CD4-positive, alpha-beta T cell treated with Interleukin-21 for 1 hour (primary cell): ENCODE data around the gene FAM9C.
A peak's percentile ranks its signal among the peaks of the same experiment; 100 is the strongest.

Experiments used
- DNase-seq: peaks from one replicate; pipeline ENCODE4 v3.0.0-alpha.2; 2020

Gene FAM9C

DNA sequence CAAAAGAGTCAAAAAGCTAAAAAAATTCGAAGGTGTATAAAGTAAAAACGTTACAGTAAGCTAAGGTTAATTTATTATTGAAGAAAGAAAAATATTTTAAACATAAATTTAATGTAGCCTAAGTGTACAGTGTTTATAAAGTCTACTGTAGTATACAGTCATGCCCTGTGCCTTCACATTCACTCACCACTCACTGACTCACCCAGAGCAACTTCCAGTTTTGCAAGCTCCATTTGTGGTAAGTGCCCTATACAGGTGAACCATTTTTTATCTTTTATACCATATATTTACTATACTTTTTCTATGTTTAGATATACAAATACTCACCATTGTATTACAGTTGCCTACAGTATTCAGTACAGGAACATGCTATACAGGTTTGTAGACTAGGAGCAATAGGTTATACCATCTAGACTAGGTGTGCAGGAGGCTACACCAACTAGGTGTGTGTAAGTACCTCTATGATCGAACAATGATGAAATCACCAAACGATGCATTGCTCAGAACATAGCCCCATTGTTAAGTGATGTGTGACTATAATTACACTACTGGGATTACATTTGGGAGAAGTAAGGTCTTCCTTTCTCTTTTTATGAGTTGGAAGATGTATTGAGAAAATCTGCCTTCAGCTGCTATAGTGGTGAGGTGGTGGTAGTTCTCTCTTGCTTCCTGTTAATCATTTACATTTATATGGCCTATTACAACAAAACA, 42.3 kb downstream of the FAM9C start:
- peak; percentile 32 for DNase-seq

DNA sequence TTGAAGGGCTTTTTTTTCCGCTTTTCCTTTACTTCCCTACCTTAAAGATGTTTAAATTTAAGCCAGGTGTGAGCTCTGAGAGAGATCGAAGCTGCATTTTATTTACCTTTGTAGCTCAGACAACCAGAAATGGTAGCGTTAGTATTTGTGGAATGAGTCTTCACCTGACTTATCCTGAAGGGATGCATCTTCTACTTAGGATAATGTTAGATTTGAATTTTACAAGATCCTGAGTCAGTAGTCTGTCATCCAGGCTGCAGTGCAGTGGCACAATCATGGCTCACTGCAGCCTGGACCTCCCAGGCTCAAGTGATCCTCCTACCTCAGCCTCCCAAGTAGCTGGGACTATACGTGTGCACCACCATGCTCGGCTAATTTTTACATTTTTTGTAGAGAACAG, 43.3 kb downstream of the FAM9C start:
- no peak for DNase-seq

DNA sequence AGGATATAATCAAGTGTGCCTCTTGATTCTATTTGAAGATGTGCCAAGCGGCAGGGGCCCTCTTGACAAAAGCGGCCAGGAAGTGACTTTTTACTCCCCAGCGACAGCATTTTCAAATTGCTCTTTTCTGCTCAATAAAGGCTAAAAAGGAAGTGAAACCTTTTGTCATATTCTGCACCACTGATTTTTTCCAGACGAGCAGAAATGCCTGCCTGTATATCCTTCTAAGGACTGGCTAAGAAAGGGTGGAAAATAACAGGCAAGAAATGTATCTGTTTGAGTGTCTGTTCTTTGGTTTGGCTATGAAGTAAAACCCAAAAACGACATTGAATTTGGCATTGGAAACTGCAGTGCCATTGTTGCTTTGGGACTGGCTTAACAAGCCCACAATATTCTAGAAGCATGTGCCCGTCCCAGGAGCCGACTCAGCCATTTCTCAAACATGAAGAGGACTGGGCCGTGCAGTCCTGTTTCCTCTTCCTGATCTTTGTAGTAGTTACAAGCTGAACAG, 44.1 kb downstream of the FAM9C start:
- peak; percentile 60 for DNase-seq

DNA sequence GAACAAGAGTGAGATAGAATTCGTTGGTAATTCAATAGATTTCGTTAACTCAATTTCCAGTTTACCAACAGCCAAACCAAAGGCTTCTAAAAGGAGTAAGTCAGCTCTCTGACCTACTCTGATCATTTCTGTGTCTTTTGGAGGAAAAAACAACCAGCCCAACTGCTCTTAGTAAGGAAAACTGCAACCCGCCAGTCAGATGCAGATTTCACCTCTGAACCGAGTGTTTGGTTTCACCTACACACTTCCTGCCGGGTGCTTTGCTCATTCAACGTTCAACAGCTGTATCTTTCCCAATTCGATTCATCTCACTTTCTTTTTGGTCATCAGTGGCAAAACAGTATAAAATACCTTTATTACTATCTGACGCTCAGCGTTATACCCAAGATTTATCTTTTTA, 45.0 kb downstream of the FAM9C start:
- DNase-seq = peak; percentile 58

DNA sequence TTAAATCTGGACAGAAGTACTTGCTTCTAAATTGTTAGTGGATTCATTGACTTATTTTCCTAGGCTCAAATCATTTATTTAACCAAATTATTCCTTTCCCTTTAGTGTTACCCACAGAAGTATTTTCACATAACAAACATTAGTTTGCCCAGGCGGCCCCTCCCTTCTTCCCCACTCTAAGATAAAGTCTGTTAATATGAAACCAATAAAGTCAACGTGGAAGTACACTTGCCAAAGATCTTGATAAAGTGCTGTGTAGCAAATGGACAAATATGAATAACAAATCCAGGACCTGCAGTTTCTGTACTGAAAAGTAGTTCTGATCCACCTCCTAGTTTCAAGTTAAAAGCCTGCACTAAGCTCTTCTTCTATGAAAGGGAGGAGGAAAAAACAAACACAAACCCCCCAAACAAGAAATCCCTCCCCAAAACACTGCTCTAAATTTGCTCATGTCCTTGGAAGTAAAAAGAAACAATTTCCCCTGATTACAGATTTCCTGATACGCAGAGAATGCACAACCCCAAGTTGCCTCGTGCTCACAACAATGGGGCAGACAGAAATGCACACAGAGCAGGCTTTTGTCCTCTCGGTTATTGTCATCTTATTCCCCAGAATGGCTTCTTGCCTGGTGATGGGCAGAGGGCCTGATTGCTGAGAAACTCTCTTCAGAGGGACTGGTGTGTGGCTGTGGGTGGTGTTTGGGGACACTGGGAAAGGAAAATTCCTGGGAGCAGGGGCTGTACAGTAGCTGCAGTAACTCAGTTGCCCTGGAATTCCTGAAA, 46.3 kb downstream of the FAM9C start:
- no peak for DNase-seq

DNA sequence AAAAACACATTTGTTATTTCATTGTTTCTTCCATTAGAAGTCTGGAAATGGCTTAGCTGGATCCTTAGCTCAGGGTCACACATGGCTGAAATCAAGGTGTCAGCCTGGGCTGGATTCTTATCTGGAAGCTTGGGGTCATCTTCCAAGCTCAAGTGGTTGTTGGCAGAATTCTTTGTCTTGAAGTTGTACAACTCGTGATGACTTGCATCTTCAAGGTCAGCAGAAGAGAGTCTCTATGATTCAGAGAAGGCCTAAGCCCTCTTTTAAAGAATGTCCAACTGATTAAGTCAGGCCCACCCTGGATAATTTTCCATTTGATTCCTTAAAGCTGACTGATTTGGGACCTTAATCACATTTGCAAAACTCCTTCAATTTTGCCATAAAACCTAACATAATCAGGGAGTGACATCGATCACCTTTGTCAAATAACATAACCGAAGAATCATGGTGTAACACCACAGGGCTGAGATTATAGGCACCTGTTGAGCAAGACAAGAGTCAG, 47.4 kb downstream of the FAM9C start:
- no peak for DNase-seq

DNA sequence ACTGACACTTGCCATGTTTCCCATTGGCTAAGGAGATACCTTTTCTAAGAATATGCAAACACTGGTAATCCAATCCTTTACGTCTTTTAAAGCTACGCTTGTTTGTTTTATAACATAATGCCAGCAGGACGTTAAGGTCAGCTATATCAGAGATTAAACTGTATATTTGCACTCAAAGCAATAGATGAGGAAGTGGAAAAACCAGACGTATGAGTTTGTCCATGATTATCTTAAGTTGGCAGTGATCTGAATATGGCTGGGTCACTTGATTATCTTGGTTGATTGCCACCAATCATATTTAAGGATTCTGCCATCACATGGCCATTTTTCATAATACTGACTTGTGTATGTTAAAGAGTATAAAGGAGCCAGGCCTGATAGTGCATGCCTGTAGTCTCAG, 50.1 kb downstream of the FAM9C start:
- DNase-seq = no peak

DNA sequence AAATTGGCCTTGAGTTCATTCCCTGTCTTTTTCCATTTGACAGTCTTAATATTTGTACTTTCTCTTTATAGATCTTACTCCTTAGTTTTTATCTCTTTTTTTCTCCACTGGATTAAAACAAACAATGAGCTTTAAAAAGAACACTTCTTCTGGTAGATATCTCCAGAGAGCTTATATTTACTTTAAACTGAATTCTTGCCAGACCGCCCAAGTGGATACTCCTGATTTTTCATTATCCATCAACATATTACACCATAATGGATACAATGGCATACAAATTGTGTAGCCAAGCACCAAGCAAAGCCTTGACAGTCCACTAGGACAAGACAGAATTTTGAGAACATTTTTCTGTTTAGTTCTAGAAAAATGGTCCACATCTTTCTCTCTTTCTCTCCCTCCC, 50.6 kb downstream of the FAM9C start:
- no peak for DNase-seq

DNA sequence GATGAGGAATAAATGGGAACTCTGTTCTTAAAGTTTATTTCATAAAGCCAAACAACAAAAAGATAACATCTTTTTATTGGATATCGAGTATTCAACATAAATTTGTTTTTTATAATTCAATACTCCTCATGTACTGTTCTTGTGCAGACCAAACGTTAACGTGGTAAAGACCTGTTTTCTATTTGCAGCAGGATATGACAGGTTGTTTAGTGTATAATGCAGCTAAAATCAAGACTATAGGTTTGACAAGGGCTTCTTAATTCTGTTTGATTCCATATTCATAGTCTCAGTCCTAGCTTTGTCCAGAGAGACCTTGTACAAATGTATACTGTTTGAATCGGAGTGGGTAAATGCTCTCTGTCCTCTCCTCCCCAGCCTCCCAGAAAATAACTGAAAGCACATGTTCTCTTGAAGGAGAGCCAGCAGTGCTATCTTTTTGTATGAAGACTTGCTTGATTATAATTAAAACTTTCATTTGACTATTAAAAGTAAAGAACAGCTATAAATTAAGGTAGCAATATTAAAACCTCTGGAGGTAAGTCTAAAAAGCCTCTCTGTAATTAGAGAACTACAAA, 51.8 kb downstream of the FAM9C start:
- DNase-seq = no peak

DNA sequence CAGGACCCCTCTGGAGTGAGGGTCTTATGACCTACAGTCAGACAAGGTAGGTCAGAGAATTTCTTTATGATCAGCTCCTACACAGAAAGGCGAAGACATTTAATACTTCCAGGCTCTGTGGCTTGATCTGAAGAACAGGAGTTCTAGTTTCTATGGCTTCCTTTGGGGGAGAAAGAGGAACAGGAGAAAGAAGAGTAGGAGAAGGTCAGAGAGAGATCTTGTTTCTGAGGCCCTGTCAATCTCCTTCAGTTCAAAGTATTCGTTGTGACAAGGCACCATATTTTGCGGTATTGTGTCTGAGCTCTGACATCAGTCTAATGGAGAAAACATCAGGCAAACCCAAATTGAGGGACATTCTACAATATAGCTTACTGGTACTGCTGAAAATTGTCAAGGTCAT, 52.8 kb downstream of the FAM9C start:
- DNase-seq = no peak

DNA sequence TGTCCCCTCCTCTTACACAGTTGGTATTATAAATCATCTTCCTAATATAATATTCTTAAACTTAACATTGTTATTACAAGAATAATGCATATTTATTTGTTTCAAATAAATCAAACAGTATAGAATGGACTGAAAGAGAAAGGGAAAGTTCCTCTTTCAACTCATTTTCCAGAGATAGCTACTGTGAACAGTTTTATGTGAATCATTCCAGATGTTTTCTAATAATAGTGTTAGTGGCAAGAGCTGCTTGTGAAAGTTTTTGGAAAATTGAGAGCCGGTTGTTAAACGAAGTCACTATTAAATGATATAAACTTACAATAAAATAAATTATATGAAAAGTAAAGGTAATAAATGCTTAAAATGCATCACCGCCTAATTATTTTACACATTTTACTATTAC, 55.0 kb downstream of the FAM9C start:
- no peak for DNase-seq

DNA sequence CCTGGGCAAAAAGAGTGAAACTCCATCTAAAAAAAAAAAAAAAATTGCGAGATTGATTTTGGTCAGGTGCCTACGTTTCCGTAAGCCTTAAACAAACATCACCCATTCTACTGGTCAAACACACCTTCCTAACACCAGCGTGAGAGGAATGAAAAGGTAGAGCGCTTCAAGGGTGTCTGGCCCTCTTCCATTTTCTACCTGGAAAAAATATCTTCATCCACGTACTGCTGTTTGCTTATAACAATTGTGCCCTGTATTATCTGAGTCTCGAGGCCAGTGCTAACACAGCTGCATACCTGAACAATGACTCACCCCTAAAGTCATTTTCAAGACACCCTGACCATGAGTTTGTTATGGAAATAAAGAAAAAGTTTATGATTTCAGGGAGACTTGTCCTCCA, 55.6 kb downstream of the FAM9C start:
- DNase-seq = no peak

DNA sequence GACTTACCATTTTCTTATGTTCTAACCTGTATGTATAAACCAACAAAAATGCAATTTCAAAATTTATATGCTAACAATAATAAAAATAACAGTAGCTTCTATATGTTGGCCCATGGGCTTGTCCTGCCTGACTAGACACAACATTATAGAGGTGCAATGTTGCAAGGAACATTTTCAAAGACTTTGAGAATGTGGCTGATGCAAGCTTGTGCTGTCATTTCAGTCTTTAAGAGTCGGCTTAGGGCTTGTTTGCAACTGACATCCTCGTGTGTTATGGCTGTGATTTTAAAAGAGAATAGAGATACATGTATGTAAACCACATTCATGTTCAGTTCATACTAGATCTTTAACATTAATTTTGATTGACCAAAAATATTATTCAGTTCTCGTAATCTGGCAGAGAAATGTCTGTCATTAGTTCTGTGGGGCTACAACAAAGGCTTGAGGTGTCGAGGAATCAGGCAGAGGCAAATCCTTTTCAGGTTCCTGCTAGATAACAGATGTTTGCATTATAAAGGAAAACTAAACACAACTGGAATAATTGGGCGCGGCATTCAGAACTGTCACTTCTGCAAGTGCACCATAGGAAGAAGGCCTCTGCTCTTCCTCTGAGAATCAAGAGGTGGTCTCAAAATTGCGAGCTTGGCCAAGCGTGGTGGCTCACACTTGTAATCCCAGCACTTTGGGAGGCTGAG, 56.4 kb downstream of the FAM9C start:
- DNase-seq = no peak

DNA sequence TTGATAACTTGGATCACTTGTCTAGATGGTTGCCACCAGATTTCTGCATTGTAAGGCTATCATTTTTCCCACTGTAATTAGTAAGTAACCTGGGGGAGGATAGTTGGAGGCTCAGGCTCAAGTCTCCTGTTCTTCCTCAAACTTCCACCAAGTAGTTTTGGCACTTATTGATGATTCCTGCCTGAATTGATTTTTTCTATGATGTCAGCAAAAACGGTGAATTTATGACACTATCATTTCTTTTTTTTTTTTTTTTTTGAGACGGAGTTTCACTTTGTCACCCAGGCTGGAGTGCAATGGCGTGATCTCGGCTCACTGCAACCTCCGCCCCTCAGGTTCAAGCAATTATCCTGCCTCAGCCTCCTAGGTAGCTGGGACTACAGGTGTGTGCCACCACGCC, 57.1 kb downstream of the FAM9C start:
- no peak for DNase-seq

DNA sequence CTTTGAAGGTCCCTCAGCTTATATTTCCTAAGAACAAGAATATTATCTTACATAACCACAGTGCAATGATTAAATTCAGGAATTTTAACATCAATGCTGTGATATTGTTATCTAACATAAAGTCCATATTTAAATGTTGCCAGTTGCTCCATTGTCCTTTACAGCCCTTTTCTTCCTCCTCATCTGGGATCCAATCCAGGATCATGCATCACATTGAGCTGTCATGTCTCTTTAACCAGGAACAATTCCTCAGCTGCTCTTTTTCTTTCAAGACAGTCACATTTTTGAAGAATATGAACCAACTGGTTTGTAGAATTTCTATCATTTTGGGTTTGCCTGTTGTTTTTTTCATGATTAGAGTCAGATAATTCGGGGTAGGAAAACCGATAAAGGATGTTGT, 57.5 kb downstream of the FAM9C start:
- no peak for DNase-seq

DNA sequence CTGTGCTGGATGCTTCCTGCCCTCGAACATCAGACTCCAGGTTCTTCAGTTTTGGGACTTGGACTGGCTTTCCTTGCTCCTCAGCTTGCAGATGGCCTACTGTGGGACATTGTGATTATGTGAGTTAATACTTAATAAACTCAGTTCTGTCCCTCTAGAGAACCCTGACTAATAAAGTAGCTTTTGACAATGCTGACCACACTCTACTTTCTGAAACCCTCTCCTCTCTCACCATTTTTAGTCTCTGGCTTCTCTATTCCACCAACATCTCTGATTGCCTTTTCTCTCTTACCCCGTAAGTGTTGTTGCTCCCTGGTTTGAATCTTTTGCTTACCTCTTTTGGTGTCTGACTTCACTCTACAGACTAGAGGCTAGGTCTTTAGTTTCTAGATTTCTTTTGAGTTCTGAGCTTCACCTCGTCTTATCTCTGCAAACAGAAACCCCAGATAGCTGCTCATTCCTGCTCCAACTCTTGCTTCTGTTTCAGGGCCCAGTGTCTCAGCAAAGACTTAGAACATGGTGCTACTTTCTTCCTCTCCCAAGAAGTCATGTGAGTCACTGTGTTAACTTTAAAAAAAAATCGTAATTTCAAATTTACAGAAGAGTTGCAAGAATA, 58.1 kb downstream of the FAM9C start:
- no peak for DNase-seq
